SK-N-SH (cell line): ENCODE data around the gene PRADC1. TPM values are rescaled to one million over a fixed set of nuclear protein-coding genes. Genes with fewer than 3 reads are reported as not detected.

Source experiments
- CTCF ChIA-PET: fragments of 300-600, 350-600 bp; formaldehyde crosslinking; extraction: SDS; loops from one replicate; lab custom pipeline; 2021; lab: Yijun Ruan, JAX
- POLR2A ChIA-PET: fragments of 350-600 bp; sonication (Branson Sonifier 250); formaldehyde crosslinking; extraction: SDS; loops from one replicate; lab custom pipeline; 2020; ENCODE audit warnings: antibody characterized with exemption, inconsistent platforms; lab: Yijun Ruan, JAX
- DNase-seq: peaks from one replicate; pipeline ENCODE4 v3.0.0; 2012
- H2AFZ ChIP-seq: fragments of 200-600 bp; sonication (generic); 2 replicates; pipeline ENCODE4 v1.8.1; 2016; ENCODE audit warnings: antibody characterized with exemption, mild to moderate bottlenecking, low read depth
- H3F3A ChIP-seq: fragments of 200-600 bp; sonication (generic); replicated peaks from 2 replicates; pipeline ENCODE3; 2016; ENCODE audit warnings: antibody characterized with exemption, mild to moderate bottlenecking; ENCODE audit not compliant: insufficient read depth
- H3K27ac ChIP-seq, 2 experiments: fragments of 200-500 bp in 1 of 2; fragments of 200-600 bp in 1 of 2; sonication (Bioruptor generic) in 1 of 2; sonication (generic), shearing (Covaris generic) in 1 of 2; 2 replicates each; pipeline versions ENCODE4 v1.5.1 to v1.6.1; 2014 to 2016; ENCODE audit warnings: low read depth in 2 of 2, inconsistent platforms in 1 of 2, low read length in 1 of 2, mild to moderate bottlenecking in 1 of 2, mixed read lengths in 1 of 2
- H3K27me3 ChIP-seq: fragments of 200-600 bp; sonication (generic), shearing (Covaris generic); 2 replicates; pipeline ENCODE4 v1.6.1; 2016; ENCODE audit warnings: mixed run types; ENCODE audit not compliant: insufficient read depth
- H3K36me3 ChIP-seq, 2 experiments: fragments of 200-500 bp in 1 of 2; fragments of 200-600 bp in 1 of 2; sonication (Bioruptor generic) in 1 of 2; sonication (generic) in 1 of 2; replicated peaks in 1 of 2; 2 replicates each; pipeline versions ENCODE3 to v1.5.1; 2014 to 2016; ENCODE audit warnings: low read length in 1 of 2, mild to moderate bottlenecking in 1 of 2; ENCODE audit not compliant: insufficient read depth in 2 of 2, control insufficient read depth in 1 of 2
- H3K4me1 ChIP-seq, 2 experiments: fragments of 200-500 bp in 1 of 2; fragments of 200-600 bp in 1 of 2; sonication (Bioruptor generic) in 1 of 2; sonication (generic), shearing (Covaris generic) in 1 of 2; 2 replicates each; pipeline versions ENCODE4 v1.5.1 to v1.6.1; 2014 to 2016; ENCODE audit warnings: low read depth in 1 of 2, low read length in 1 of 2, mixed run types in 1 of 2; ENCODE audit not compliant: insufficient read depth in 2 of 2, control insufficient read depth in 1 of 2
- H3K4me2 ChIP-seq: fragments of 200-600 bp; sonication (generic), shearing (Covaris generic); 2 replicates; pipeline ENCODE4 v1.6.1; 2017; ENCODE audit warnings: mixed run types
- H3K4me3 ChIP-seq, 2 experiments: fragments of 200-500 bp in 1 of 2; fragments of 200-600 bp in 1 of 2; sonication (Bioruptor generic) in 1 of 2; sonication (generic), shearing (Covaris generic) in 1 of 2; 2 replicates each; pipeline versions ENCODE4 v1.5.1 to v1.8.1; 2014 to 2016; ENCODE audit warnings: low read depth in 2 of 2, inconsistent platforms in 1 of 2, low read length in 1 of 2, mild to moderate bottlenecking in 1 of 2, mixed read lengths in 1 of 2, moderate library complexity in 1 of 2
- H3K79me2 ChIP-seq: fragments of 200-600 bp; sonication (generic); 2 replicates; pipeline ENCODE4 v1.8.1; 2017; ENCODE audit warnings: mild to moderate bottlenecking; ENCODE audit not compliant: insufficient read depth
- H3K9ac ChIP-seq: fragments of 200-600 bp; sonication (generic); 2 replicates; pipeline ENCODE4 v1.6.1; 2017; ENCODE audit warnings: mixed run types
- H3K9me2 ChIP-seq: fragments of 200-600 bp; sonication (generic); 2 replicates; pipeline ENCODE4 v1.6.1; 2017; ENCODE audit warnings: mixed run types
- H3K9me3 ChIP-seq: fragments of 200-600 bp; sonication (generic); 2 replicates; pipeline ENCODE4 v1.6.1; 2017; ENCODE audit warnings: mixed run types, mild to moderate bottlenecking, moderate library complexity
- H4K20me1 ChIP-seq: fragments of 200-600 bp; sonication (generic); 2 replicates; pipeline ENCODE4 v1.6.1; 2017; ENCODE audit warnings: mild to moderate bottlenecking, mixed run types; ENCODE audit not compliant: insufficient read depth
- CHD2 ChIP-seq: fragments of 150-350 bp; IDR thresholded peaks from 2 replicates; pipeline ENCODE4 v1.6.1; 2018; ENCODE audit warnings: low read length; ENCODE audit not compliant: partially characterized antibody
- ELF1 ChIP-seq: IDR thresholded peaks from 2 replicates; pipeline ENCODE4 v1.4.0; 2012
- MEF2A ChIP-seq: IDR thresholded peaks from 2 replicates; pipeline ENCODE4 v1.4.0; 2012; ENCODE audit warnings: low read depth, borderline replicate concordance
- MXI1 ChIP-seq: IDR thresholded peaks from 2 replicates; pipeline ENCODE4 v1.6.1; 2012; ENCODE audit warnings: mild to moderate bottlenecking, low read depth, low read length, improper control_type of control experiment
- NFIC ChIP-seq: IDR thresholded peaks from 2 replicates; pipeline ENCODE4 v1.4.0; 2012; ENCODE audit warnings: borderline replicate concordance
- NRF1 ChIP-seq: IDR thresholded peaks from 2 replicates; pipeline ENCODE4 v1.6.1; 2012; ENCODE audit warnings: low read depth, mild to moderate bottlenecking, low read length
- RCOR1 ChIP-seq: fragments of 150-350 bp; IDR thresholded peaks from 2 replicates; pipeline ENCODE4 v1.6.1; 2017; ENCODE audit warnings: antibody characterized with exemption, low read length
- REST ChIP-seq: IDR thresholded peaks from 2 replicates; pipeline ENCODE4 v1.6.1; 2012; ENCODE audit warnings: mild to moderate bottlenecking, low read depth, low read length, moderate library complexity
- RXRA ChIP-seq: IDR thresholded peaks from 2 replicates; pipeline ENCODE4 v1.4.0; 2012; ENCODE audit warnings: low read depth, mild to moderate bottlenecking, borderline replicate concordance
- SIN3A ChIP-seq: IDR thresholded peaks from 2 replicates; pipeline ENCODE4 v1.6.1; 2012; ENCODE audit warnings: low read depth, mild to moderate bottlenecking, low read length, moderate library complexity, borderline replicate concordance
- SMC3 ChIP-seq: IDR thresholded peaks from 2 replicates; pipeline ENCODE4 v1.6.1; 2012; ENCODE audit warnings: low read depth, low read length, improper control_type of control experiment
- TAF1 ChIP-seq: IDR thresholded peaks from 2 replicates; pipeline ENCODE4 v1.6.1; 2012; ENCODE audit warnings: low read depth, mild to moderate bottlenecking, low read length, moderate library complexity, borderline replicate concordance
- TCF12 ChIP-seq: IDR thresholded peaks from 2 replicates; pipeline ENCODE4 v1.4.0; 2012
- USF2 ChIP-seq: fragments of 150-350 bp; IDR thresholded peaks from 2 replicates; pipeline ENCODE4 v1.6.1; 2017; ENCODE audit warnings: antibody characterized with exemption, low read length, low read depth, borderline replicate concordance
- WGBS: methylation state at CpG from one replicate; pipeline ENCODE4 v1.1.6; 2017; ENCODE audit warnings: low lambda C conversion rate; 5-methylcytosine and 5-hydroxymethylcytosine counted together
- polyA plus RNA-seq, 3 experiments: library from polyadenylated mRNA; depleted of rRNA; stranded (reverse); fragments of >200 nt; gene quantifications; 2 replicates each; pipeline ENCODE4 v1.2.3, GENCODE V29; 2012
- TF ChIP-seq, protein P1 (sequence below): fragments of 150-350 bp; IDR thresholded peaks from 2 replicates; pipeline ENCODE4 v1.6.1; 2016; ENCODE audit warnings: mild to moderate bottlenecking, low read depth, low read length
- TF ChIP-seq, protein P2 (sequence below): IDR thresholded peaks from 2 replicates; pipeline ENCODE4; 2012

PRADC1 gene
- polyA plus RNA-seq, 1 of the 3 experiments (the other 2 are of a cell fraction): 8.5 TPM

GRCh38 chr2:73210019-73210418 lies 23.0 kb downstream of the PRADC1 start (continued):
- TF ChIP-seq USF2: no peak
- no peak for TF ChIP-seq NRF1
- TF ChIP-seq, all 33 proteins: peak for 0

- no peaks in the 10 kb centered on the region for H3K9me2 ChIP-seq
- H3K4me1 ChIP-seq: peaks cover 0 to 8% of the 10 kb centered on the region in 2 experiments; a peak in 1 of 4 replicates
- H3K4me3 ChIP-seq: no peak overlapping the region
- H3K4me2 ChIP-seq: no peak overlapping the region
- no peaks in the 10 kb centered on the region for H3K9me3 ChIP-seq
- no peaks in the 10 kb centered on the region for H3K79me2 ChIP-seq
- TF ChIP-seq SMC3 (no peak), CHD2 (no peak), ELF1 (no peak), RCOR1 (no peak), MEF2A (no peak), NFIC (no peak), TCF12 (no peak)
- H3K27me3 ChIP-seq: peaks cover 26% of the 10 kb centered on the region
- ChIA-PET CTCF (interaction anchor here (8.6 kb wide), 1 partner anchor 32 kb away, joined by 74 read pairs; no protein-coding TSS in a partner anchor), POLR2A (no interaction called here)
- H3F3A ChIP-seq: peaks cover 14% of the 10 kb centered on the region
- no peak overlapping the region for H3K9ac ChIP-seq
- 77% methylated on average over 3 of the region's 3 CpGs for WGBS
- no peak overlapping the region for H3K27ac ChIP-seq
- DNase-seq: no peak
- no peaks in the 10 kb centered on the region for H4K20me1 ChIP-seq
- H3K36me3 ChIP-seq: no peaks in the 10 kb centered on the region
- no peak overlapping the region for H2AFZ ChIP-seq
These were observed 24.8 kb downstream of the PRADC1 start for GRCh38 chr2:73208258-73208657.

- Histone ChIP-seq H3K79me2 (no peaks in the 10 kb centered on the region), H3K4me3 (no peak overlapping the region), H4K20me1 (no peaks in the 10 kb centered on the region), H3K9me3 (no peaks in the 10 kb centered on the region), H3K4me1 (no peaks in the 10 kb centered on the region), H2AFZ (no peak overlapping the region), H3K9ac (no peak overlapping the region), H3K4me2 (no peak overlapping the region), H3K27ac (no peak overlapping the region), H3F3A (peaks cover 3% of the 10 kb centered on the region), H3K9me2 (no peaks in the 10 kb centered on the region), H3K27me3 (peaks cover 53% of the 10 kb centered on the region), H3K36me3 (no peaks in the 10 kb centered on the region)
- ChIA-PET CTCF (interaction anchor here (0.9 to 8.6 kb wide), 2 partner anchors 17 to 29 kb away, joined by 3 to 74 read pairs; no protein-coding TSS in a partner anchor), POLR2A (no interaction called here)
- no peak for DNase-seq
- 14% methylated on average over 6 of the region's 6 CpGs for WGBS
- TF ChIP-seq ELF1 (no peak), REST (no peak), TAF1 (no peak), TCF12 (no peak; the same call in 1 of the 2 replicates), MXI1 (no peak), SIN3A (no peak), RXRA (no peak), MEF2A (no peak), NRF1 (no peak)
- TF ChIP-seq, protein P1, sequence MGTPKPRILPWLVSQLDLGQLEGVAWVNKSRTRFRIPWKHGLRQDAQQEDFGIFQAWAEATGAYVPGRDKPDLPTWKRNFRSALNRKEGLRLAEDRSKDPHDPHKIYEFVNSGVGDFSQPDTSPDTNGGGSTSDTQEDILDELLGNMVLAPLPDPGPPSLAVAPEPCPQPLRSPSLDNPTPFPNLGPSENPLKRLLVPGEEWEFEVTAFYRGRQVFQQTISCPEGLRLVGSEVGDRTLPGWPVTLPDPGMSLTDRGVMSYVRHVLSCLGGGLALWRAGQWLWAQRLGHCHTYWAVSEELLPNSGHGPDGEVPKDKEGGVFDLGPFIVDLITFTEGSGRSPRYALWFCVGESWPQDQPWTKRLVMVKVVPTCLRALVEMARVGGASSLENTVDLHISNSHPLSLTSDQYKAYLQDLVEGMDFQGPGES: no peak
- TF ChIP-seq, protein P2, sequence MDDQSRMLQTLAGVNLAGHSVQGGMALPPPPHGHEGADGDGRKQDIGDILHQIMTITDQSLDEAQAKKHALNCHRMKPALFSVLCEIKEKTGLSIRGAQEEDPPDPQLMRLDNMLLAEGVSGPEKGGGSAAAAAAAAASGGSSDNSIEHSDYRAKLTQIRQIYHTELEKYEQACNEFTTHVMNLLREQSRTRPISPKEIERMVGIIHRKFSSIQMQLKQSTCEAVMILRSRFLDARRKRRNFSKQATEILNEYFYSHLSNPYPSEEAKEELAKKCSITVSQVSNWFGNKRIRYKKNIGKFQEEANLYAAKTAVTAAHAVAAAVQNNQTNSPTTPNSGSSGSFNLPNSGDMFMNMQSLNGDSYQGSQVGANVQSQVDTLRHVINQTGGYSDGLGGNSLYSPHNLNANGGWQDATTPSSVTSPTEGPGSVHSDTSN: no peak
These were observed 27.4 kb downstream of the PRADC1 start for GRCh38 chr2:73205611-73206010.
